Endothelial cell of umbilical vein (primary cell): ENCODE measurements around the gene MRGPRF. TPM values are rescaled to one million over a fixed set of nuclear protein-coding genes. Genes with fewer than 3 reads are reported as not detected.

Experiments used
- BruUV-seq: library from RNA; stranded (reverse); fragments of 400-500 nt; replicated peaks from 2 replicates; lab custom pipeline; 2021; lab: Mats Ljungman, UMichigan
- CTCF ChIA-PET: fragments of 300-600, 350-600 bp; sonication (Branson Sonifier 250); formaldehyde crosslinking; loops from one replicate; lab custom pipeline; 2021; ENCODE audit warnings: antibody characterized with exemption, inconsistent platforms; lab: Charles Lee
- POLR2A ChIA-PET: fragments of 300-600, 350-600 bp; sonication (Branson Sonifier 250); formaldehyde crosslinking; loops from one replicate; lab custom pipeline; 2021; ENCODE audit warnings: antibody characterized with exemption, inconsistent platforms; lab: Charles Lee
- DNase-seq: peaks from one replicate; pipeline ENCODE4 v3.0.0-alpha.2; 2011; ENCODE audit warnings: low read depth, low spot score
- FAIRE-seq: peaks from 2 replicates; lab custom pipeline; 2011; peaks lifted over from hg19 to GRCh38; lab: Jason Lieb, UNC
- H2AFZ ChIP-seq: 2 replicates; pipeline ENCODE4 v1.6.0; 2012; ENCODE audit warnings: low read depth, low read length, control low read depth, inconsistent platforms
- H3K27ac ChIP-seq: 2 replicates; pipeline ENCODE4 v1.5.1; 2011; ENCODE audit warnings: low read depth, mild to moderate bottlenecking, control low read depth, low read length, moderate library complexity; ENCODE audit not compliant: insufficient read depth
- H3K27me3 ChIP-seq, 2 experiments: 2 replicates each; pipeline versions ENCODE4 v1.6.0 to v1.6.1; 2011; ENCODE audit warnings: low read length in 2 of 2, mixed read lengths in 1 of 2; ENCODE audit not compliant: control insufficient read depth in 2 of 2, insufficient read depth in 2 of 2
- H3K36me3 ChIP-seq, 2 experiments: 2 replicates in 1 of 2; 3 replicates in 1 of 2; pipeline ENCODE4 v1.5.1; 2011; ENCODE audit warnings: low read length in 2 of 2, mild to moderate bottlenecking in 1 of 2, moderate library complexity in 1 of 2; ENCODE audit not compliant: control insufficient read depth in 2 of 2, insufficient read depth in 2 of 2; ENCODE audit errors: extremely low read depth in 1 of 2
- H3K4me1 ChIP-seq: 3 replicates; pipeline ENCODE4 v1.5.1; 2011; ENCODE audit warnings: mild to moderate bottlenecking, low read length; ENCODE audit not compliant: control insufficient read depth, insufficient read depth; ENCODE audit errors: extremely low read depth
- H3K4me2 ChIP-seq: 2 replicates; pipeline ENCODE4 v1.6.1; 2011; ENCODE audit warnings: low read length, control low read depth, mixed read lengths; ENCODE audit not compliant: insufficient read depth
- H3K4me3 ChIP-seq, 3 experiments: fragments of 200-600 bp in 1 of 3; sonication (generic), shearing (Covaris generic) in 1 of 3; replicated peaks in 1 of 3; 2 replicates each; pipeline ENCODE4 v1.5.1; 2011 to 2016; ENCODE audit warnings: control low read depth in 3 of 3, low read length in 3 of 3, mild to moderate bottlenecking in 2 of 3, inconsistent platforms in 1 of 3, low read depth in 1 of 3, moderate library complexity in 1 of 3; ENCODE audit not compliant: insufficient read depth in 1 of 3
- H3K79me2 ChIP-seq: 2 replicates; pipeline ENCODE4 v1.6.0; 2012; ENCODE audit warnings: low read length, inconsistent platforms; ENCODE audit not compliant: control insufficient read depth, insufficient read depth
- H3K9ac ChIP-seq: replicated peaks from 2 replicates; pipeline ENCODE3; 2011; ENCODE audit warnings: low read length, control low read depth; ENCODE audit not compliant: insufficient read depth; ENCODE audit errors: extremely low read depth
- H3K9me1 ChIP-seq: replicated peaks from 3 replicates; pipeline ENCODE4 v1.6.0; 2011; ENCODE audit warnings: mild to moderate bottlenecking, low read length; ENCODE audit not compliant: control insufficient read depth, insufficient read depth; ENCODE audit errors: extremely low read depth
- H3K9me3 ChIP-seq: replicated peaks from 2 replicates; pipeline ENCODE4 v1.5.1; 2012; ENCODE audit warnings: low read length, inconsistent platforms; ENCODE audit not compliant: control insufficient read depth, insufficient read depth
- H4K20me1 ChIP-seq: replicated peaks from 2 replicates; pipeline ENCODE3; 2011; ENCODE audit warnings: mild to moderate bottlenecking, low read length; ENCODE audit not compliant: control insufficient read depth, insufficient read depth; ENCODE audit errors: extremely low read depth
- EZH2 ChIP-seq: IDR thresholded peaks from 2 replicates; pipeline ENCODE4 v1.6.1; 2012; ENCODE audit warnings: borderline replicate concordance, low read depth, mild to moderate bottlenecking, moderate library complexity, low read length, inconsistent platforms; ENCODE audit not compliant: severe bottlenecking
- FOS ChIP-seq: IDR thresholded peaks from 2 replicates; pipeline ENCODE4 v1.6.1; 2011; ENCODE audit warnings: mild to moderate bottlenecking, low read length, moderate library complexity, borderline replicate concordance; ENCODE audit not compliant: insufficient read depth
- GATA2 ChIP-seq: IDR thresholded peaks from 2 replicates; pipeline ENCODE4 v1.7.0; 2011; ENCODE audit warnings: low read depth, mild to moderate bottlenecking, moderate library complexity, mixed read lengths, low read length; ENCODE audit not compliant: insufficient read length, insufficient read depth
- JUN ChIP-seq: IDR thresholded peaks from 2 replicates; pipeline ENCODE4 v1.6.1; 2011; ENCODE audit warnings: borderline replicate concordance, low read depth; ENCODE audit not compliant: insufficient read length, insufficient read depth
- MYC ChIP-seq: IDR thresholded peaks from one replicate; pipeline ENCODE4 v1.6.1; 2011; ENCODE audit warnings: mild to moderate bottlenecking, low read depth, low read length
- POLR2A ChIP-seq: IDR thresholded peaks from 2 replicates; pipeline ENCODE4 v1.6.1; 2012; ENCODE audit warnings: low read depth, mild to moderate bottlenecking, control low read depth, low read length
- POLR2AphosphoS5 ChIP-seq: IDR thresholded peaks from 2 replicates; pipeline ENCODE4 v1.6.1; 2012; ENCODE audit warnings: low read depth, mild to moderate bottlenecking, control low read depth, low read length, moderate library complexity; ENCODE audit not compliant: insufficient read depth
- dilution Hi-C: fragments of 300-500 bp; cut with MboI; formaldehyde crosslinking; loops from one replicate; pipeline ENCODE4 v1.15.0; 2019; ENCODE audit warnings: low sequenced_read_pairs; ENCODE audit not compliant: extremely low pct_ligation_motif_present
- intact Hi-C: fragments of 100-400 bp; cut with micrococcal nuclease; formaldehyde crosslinking; loops from one replicate; pipeline ENCODE4 v1.10.0; 2022
- polyA plus RNA-seq, 4 experiments: library from polyadenylated mRNA; depleted of rRNA in 3 of 4; stranded (reverse) in 3 of 4; unstranded in 1 of 4; fragments of >200 nt; gene quantifications; 2 replicates each; pipeline versions ENCODE4 v1.2.1 to v1.2.3, GENCODE V29; 2011 to 2012; ENCODE audit warnings: missing spikeins in 1 of 4
- total RNA-seq: library from RNA; stranded (reverse); gene quantifications from 2 replicates; pipeline ENCODE4 v1.2.3, GENCODE V29; 2021
- TF ChIP-seq, protein P1 (sequence below), 2 donors: IDR thresholded peaks; 1 replicate in 1 of 2; 2 replicates in 1 of 2; pipeline ENCODE4 v1.5.1; 2011; ENCODE audit warnings: low read length in 2 of 2, mild to moderate bottlenecking in 2 of 2, moderate library complexity in 2 of 2, control low read depth in 1 of 2, inconsistent platforms in 1 of 2, low read depth in 1 of 2; ENCODE audit not compliant: insufficient read depth in 1 of 2; ENCODE audit errors: extremely low read depth in 1 of 2
- TF ChIP-seq, protein P2 (sequence below): IDR thresholded peaks from 2 replicates; pipeline ENCODE4 v1.6.1; 2011; ENCODE audit not compliant: insufficient read depth, insufficient read length

The MRGPRF gene
- total and polyA plus RNA-seq, 2 donors (not counting 3 experiments of a cell fraction or from before 2014, with no cell fraction given): not detected

DNA sequence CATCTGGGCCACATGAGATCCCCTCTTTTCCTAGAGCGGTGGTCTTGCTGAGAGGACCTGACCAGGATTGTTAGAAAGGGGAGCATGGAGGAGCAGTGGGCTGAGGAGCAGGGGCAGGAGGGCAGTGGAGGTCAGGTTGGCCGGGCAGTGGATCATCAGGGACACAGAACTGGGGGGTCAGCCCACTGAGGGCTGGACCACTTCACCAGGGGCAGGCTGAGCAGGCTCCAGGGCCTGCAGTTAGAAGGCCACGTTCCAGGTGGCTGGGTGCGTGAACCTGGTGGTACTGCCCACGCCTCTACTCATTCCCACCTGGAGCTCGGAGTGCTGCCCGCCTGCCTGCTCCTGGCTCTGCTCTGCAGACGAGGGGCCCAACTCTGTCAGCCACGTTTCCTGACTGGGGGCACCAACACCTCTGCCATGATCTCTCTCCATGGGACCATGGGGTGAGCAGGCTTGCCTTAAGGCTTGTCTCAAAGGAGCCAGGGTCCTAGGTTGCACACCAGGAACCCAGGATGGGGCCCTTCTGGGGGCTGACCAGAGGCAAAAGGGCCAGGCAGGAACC, 9.7 kb downstream of the MRGPRF start:
- POLR2A ChIA-PET: no interaction called here
- BruUV-seq: no TSS peak
- CTCF ChIA-PET: interaction anchor here (1.2 kb wide), 1 partner anchor 41 kb away, joined by 4 read pairs; no protein-coding TSS in a partner anchor
- no peaks in the 10 kb centered on the region for H3K9me3 ChIP-seq
- no peak overlapping the region for H3K4me2 ChIP-seq
- FAIRE-seq (no peak), DNase-seq (no peak)
- dilution Hi-C loops (no loop called here), intact Hi-C loops (no loop called here)
- TF ChIP-seq GATA2: no peak
- no peak for TF ChIP-seq POLR2A
- no peak for TF ChIP-seq MYC
- TF ChIP-seq JUN: no peak
- TF ChIP-seq, protein P1, sequence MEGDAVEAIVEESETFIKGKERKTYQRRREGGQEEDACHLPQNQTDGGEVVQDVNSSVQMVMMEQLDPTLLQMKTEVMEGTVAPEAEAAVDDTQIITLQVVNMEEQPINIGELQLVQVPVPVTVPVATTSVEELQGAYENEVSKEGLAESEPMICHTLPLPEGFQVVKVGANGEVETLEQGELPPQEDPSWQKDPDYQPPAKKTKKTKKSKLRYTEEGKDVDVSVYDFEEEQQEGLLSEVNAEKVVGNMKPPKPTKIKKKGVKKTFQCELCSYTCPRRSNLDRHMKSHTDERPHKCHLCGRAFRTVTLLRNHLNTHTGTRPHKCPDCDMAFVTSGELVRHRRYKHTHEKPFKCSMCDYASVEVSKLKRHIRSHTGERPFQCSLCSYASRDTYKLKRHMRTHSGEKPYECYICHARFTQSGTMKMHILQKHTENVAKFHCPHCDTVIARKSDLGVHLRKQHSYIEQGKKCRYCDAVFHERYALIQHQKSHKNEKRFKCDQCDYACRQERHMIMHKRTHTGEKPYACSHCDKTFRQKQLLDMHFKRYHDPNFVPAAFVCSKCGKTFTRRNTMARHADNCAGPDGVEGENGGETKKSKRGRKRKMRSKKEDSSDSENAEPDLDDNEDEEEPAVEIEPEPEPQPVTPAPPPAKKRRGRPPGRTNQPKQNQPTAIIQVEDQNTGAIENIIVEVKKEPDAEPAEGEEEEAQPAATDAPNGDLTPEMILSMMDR (IDR thresholded peaks at IDR 0.05; ENCODE audit: extremely low read depth in 1 of 2, insufficient read depth in 1 of 2, low read depth in 1 of 2, low read length in 2 of 2): no peak
- TF ChIP-seq POLR2AphosphoS5: no peak
- no peak for TF ChIP-seq FOS
- TF ChIP-seq, protein P2, sequence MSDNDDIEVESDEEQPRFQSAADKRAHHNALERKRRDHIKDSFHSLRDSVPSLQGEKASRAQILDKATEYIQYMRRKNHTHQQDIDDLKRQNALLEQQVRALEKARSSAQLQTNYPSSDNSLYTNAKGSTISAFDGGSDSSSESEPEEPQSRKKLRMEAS: no peak
- no peak for TF ChIP-seq EZH2
- no peak overlapping the region for H3K9ac ChIP-seq
- no peak overlapping the region for H3K4me3 ChIP-seq
- H3K79me2 ChIP-seq: no peaks in the 10 kb centered on the region
- H4K20me1 ChIP-seq: no peaks in the 10 kb centered on the region
- no peak overlapping the region for H2AFZ ChIP-seq
- no peak overlapping the region for H3K27ac ChIP-seq
- H3K27me3 ChIP-seq: no peaks in the 10 kb centered on the region
- H3K9me1 ChIP-seq: no peaks in the 10 kb centered on the region
- H3K4me1 ChIP-seq: peaks cover 4% of the 10 kb centered on the region
- no peaks in the 10 kb centered on the region for H3K36me3 ChIP-seq
